Measurements from ENCODE around the gene TSPAN5.

GRCh38 chr4:98527534-98528269 is 130.7 kb downstream of the TSPAN5 start:
- TF ChIP-seq SMC3 (IDR thresholded peaks at IDR 0.05; ENCODE audit: low read depth, low read length) (no peak), CTCF (conservative IDR thresholded peaks at IDR 0.05; ENCODE audit: low read depth, low read length) (no peak), MAFK (IDR thresholded peaks at IDR 0.05; ENCODE audit: low read depth, low read length) (no peak), ELK1 (IDR thresholded peaks at IDR 0.05; ENCODE audit: borderline replicate concordance, low read depth, low read length) (no peak), MAZ (IDR thresholded peaks at IDR 0.05; ENCODE audit: borderline replicate concordance, low read depth, low read length) (no peak), RAD21 (IDR thresholded peaks at IDR 0.05; ENCODE audit: low read length) (no peak), MXI1 (IDR thresholded peaks at IDR 0.05; ENCODE audit: borderline replicate concordance, low read depth, low read length) (no peak), POLR2A (IDR thresholded peaks at IDR 0.05; ENCODE audit: low read depth, low read length) (no peak), CEBPB (IDR thresholded peaks at IDR 0.05; ENCODE audit: low read depth, low read length) (0 out of 2 replicates have a peak, but pooled peaks have one; percentile 16), BHLHE40 (IDR thresholded peaks at IDR 0.05; ENCODE audit: low read depth, low read length) (no peak)

Data from IMR-90 (cell line).